K562 (cell line): ENCODE measurements around the gene NDUFB7. TPM values are rescaled to one million over a fixed set of nuclear protein-coding genes. Genes with fewer than 3 reads are reported as not detected.

Experiments used
- BHLHE40 ChIP-seq: IDR thresholded peaks from 2 replicates; pipeline ENCODE4 v1.6.1; 2011; ENCODE audit warnings: low read length, improper control_type of control experiment
- E2F3 ChIP-seq: fragments of 250-450 bp; sonication (Bioruptor Pico); IDR thresholded peaks from 2 replicates; pipeline ENCODE4 v1.4.0; 2020; ENCODE audit warnings: mild to moderate bottlenecking
- FOXP1 ChIP-seq: sonication (generic); formaldehyde crosslinking; IDR thresholded peaks from 2 replicates; pipeline ENCODE4 v1.8.0; 2022; ENCODE audit warnings: mild to moderate bottlenecking, missing genetic modification reagents
- HES1 ChIP-seq: fragments of 450-650 bp; IDR thresholded peaks from 2 replicates; pipeline ENCODE4 v1.6.1; 2016; ENCODE audit warnings: low read depth, mild to moderate bottlenecking, moderate library complexity
- HLTF ChIP-seq: fragments of 450-650 bp; IDR thresholded peaks from 2 replicates; pipeline ENCODE4 v1.6.1; 2016
- HNRNPLL ChIP-seq: fragments of 200-400 bp; formaldehyde crosslinking; IDR thresholded peaks from 2 replicates; pipeline ENCODE4 v1.6.1; 2017; ENCODE audit warnings: low read length, low read depth, mild to moderate bottlenecking; ENCODE audit not compliant: poor library complexity, severe bottlenecking
- LCOR ChIP-seq: sonication (generic); formaldehyde crosslinking; IDR thresholded peaks from 2 replicates; pipeline ENCODE4 v1.8.0; 2022; ENCODE audit warnings: mild to moderate bottlenecking, missing genetic modification reagents
- LEF1 ChIP-seq: fragments of 450-650 bp; IDR thresholded peaks from 2 replicates; pipeline ENCODE4 v1.6.1; 2016; ENCODE audit warnings: mild to moderate bottlenecking
- MTA1 ChIP-seq: fragments of 450-650 bp; IDR thresholded peaks from 2 replicates; pipeline ENCODE4 v1.6.1; 2017; ENCODE audit warnings: borderline replicate concordance
- MTA2 ChIP-seq: fragments of 450-650 bp; IDR thresholded peaks from 2 replicates; pipeline ENCODE4 v1.6.1; 2016; ENCODE audit warnings: low read depth
- MXI1 ChIP-seq: IDR thresholded peaks from 2 replicates; pipeline ENCODE4 v1.6.1; 2011; ENCODE audit warnings: low read depth, mild to moderate bottlenecking, improper control_type of control experiment, low read length
- NCOA2 ChIP-seq, 2 experiments: fragments of 450-650 bp; IDR thresholded peaks; 2 replicates each; pipeline ENCODE4 v1.6.1; 2018; ENCODE audit warnings: mild to moderate bottlenecking in 2 of 2, moderate library complexity in 1 of 2; ENCODE audit not compliant: partially characterized antibody in 2 of 2
- PRMT5 ChIP-seq: sonication (generic); formaldehyde crosslinking; IDR thresholded peaks from 2 replicates; pipeline ENCODE4 v1.5.0; 2020; ENCODE audit warnings: missing genetic modification reagents
- RBM39 ChIP-seq: fragments of 200-400 bp; formaldehyde crosslinking; optimal IDR thresholded peaks from 2 replicates; pipeline ENCODE3; 2018; ENCODE audit warnings: low read depth, low read length
- SMAD4 ChIP-seq: fragments of 250-450 bp; sonication (Bioruptor Pico); conservative IDR thresholded peaks from 2 replicates; pipeline ENCODE4 v1.8.0; 2021; ENCODE audit warnings: inconsistent platforms, mild to moderate bottlenecking, moderate library complexity
- SNRNP70 ChIP-seq: fragments of 200-400 bp; formaldehyde crosslinking; optimal IDR thresholded peaks from 2 replicates; pipeline ENCODE3; 2017; ENCODE audit warnings: low read depth, low read length
- SP1 ChIP-seq: sonication (generic); formaldehyde crosslinking; IDR thresholded peaks from 2 replicates; pipeline ENCODE4 v1.8.1; 2022; ENCODE audit warnings: mild to moderate bottlenecking, missing genetic modification reagents
- SPI1 ChIP-seq: IDR thresholded peaks from 2 replicates; pipeline ENCODE4 v1.6.1; 2011; ENCODE audit warnings: low read depth, low read length, control low read depth, borderline replicate concordance
- STAT5B ChIP-seq: fragments of 250-450 bp; sonication (Bioruptor Pico); IDR thresholded peaks from 2 replicates; pipeline ENCODE4 v1.8.0; 2021; ENCODE audit warnings: mild to moderate bottlenecking, inconsistent platforms
- TAL1 ChIP-seq: fragments of 450-650 bp; IDR thresholded peaks from 2 replicates; pipeline ENCODE4 v1.6.1; 2016; ENCODE audit warnings: mild to moderate bottlenecking
- TFAM ChIP-seq: fragments of 250-450 bp; sonication (Bioruptor Pico); conservative IDR thresholded peaks from 2 replicates; pipeline ENCODE4 v1.5.0; 2021; ENCODE audit warnings: mild to moderate bottlenecking, moderate library complexity
- TGIF2 ChIP-seq: sonication (generic); formaldehyde crosslinking; IDR thresholded peaks from 2 replicates; pipeline ENCODE4 v1.8.1; 2022; ENCODE audit warnings: mild to moderate bottlenecking, missing genetic modification reagents, moderate library complexity
- YY1 ChIP-seq, 3 experiments: IDR thresholded peaks; 2 replicates each; pipeline ENCODE4 v1.6.1; 2011; ENCODE audit warnings: low read length in 2 of 3, mild to moderate bottlenecking in 2 of 3, moderate library complexity in 2 of 3, borderline replicate concordance in 1 of 3, control low read depth in 1 of 3, low read depth in 1 of 3; ENCODE audit not compliant: insufficient read depth in 3 of 3, insufficient replicate concordance in 2 of 3, control insufficient read depth in 1 of 3, insufficient read length in 1 of 3; ENCODE audit errors: extremely low read depth in 1 of 3
- ZNF24 ChIP-seq: fragments of 450-650 bp; IDR thresholded peaks from 2 replicates; pipeline ENCODE4 v1.6.1; 2016
- ZNF444 ChIP-seq: fragments of 250-450 bp; sonication (Bioruptor Pico); IDR thresholded peaks from 2 replicates; pipeline ENCODE4 v1.4.0; 2020; ENCODE audit warnings: mild to moderate bottlenecking, moderate library complexity
- ZNF449 ChIP-seq: fragments of 250-450 bp; sonication (Bioruptor Pico); IDR thresholded peaks from 2 replicates; pipeline ENCODE4 v1.8.0; 2022; ENCODE audit warnings: moderate library complexity, mild to moderate bottlenecking, inconsistent platforms
- ZNF77 ChIP-seq: fragments of 250-450 bp; sonication (Bioruptor Pico); IDR thresholded peaks from 2 replicates; pipeline ENCODE4 v1.5.0; 2020
- polyA plus RNA-seq, 8 experiments: library from polyadenylated mRNA; depleted of rRNA in 4 of 8; stranded (reverse) in 5 of 8; unstranded in 3 of 8; fragments of >200 nt; fragmentation: Nextera tagmentation in 2 of 8; fragmentation: Illumina TruSeq in 1 of 8; extraction: Ambion mirVana in 2 of 8; extraction: Trizol in 1 of 8; gene quantifications; 2 replicates each; pipeline versions ENCODE4 v1.2.1 to v1.2.3, GENCODE V29; 2011 to 2014; ENCODE audit warnings: inconsistent platforms in 1 of 8, missing spikeins in 1 of 8
- total RNA-seq, 7 experiments: library from RNA; depleted of rRNA in 6 of 7; stranded (reverse); fragments of >200 nt in 6 of 7; fragmentation: Illumina TruSeq in 2 of 7; extraction: Trizol in 2 of 7; gene quantifications; 2 replicates each; pipeline versions ENCODE4 v1.2.1 to v1.2.3, GENCODE V29; 2011 to 2021; ENCODE audit warnings: low replicate concordance in 1 of 7

The NDUFB7 gene
- total and polyA plus RNA-seq, 9 of the 15 experiments (the other 6 are each of a cell fraction or from before 2014, with no cell fraction given): 14.9 to 842 (median 137) TPM

GRCh38 chr19:14529254-14530004 lies 42.4 kb downstream of the NDUFB7 start, which contains the start of gene TECR (continued):
- TF ChIP-seq MTA1 (no peak), SP1 (CRISPR knock-in tag) (peak; percentile 95), HNRNPLL (no peak), MTA2 (no peak), NCOA2 (IDR thresholded peaks at IDR 0.05; ENCODE audit: partially characterized antibody in 2 of 2) (no peak), ZNF24 (no peak), E2F3 (CRISPR knock-in tag) (no peak), FOXP1 (CRISPR knock-in tag) (no peak), TAL1 (no peak), PRMT5 (no peak), TFAM (CRISPR knock-in tag) (no peak), BHLHE40 (no peak), SNRNP70 (no peak), LEF1 (no peak), RBM39 (no peak), MXI1 (peak; percentile 76), ZNF77 (CRISPR knock-in tag) (no peak), SPI1 (no peak), STAT5B (CRISPR knock-in tag) (no peak), ZNF444 (CRISPR knock-in tag) (no peak), TGIF2 (CRISPR knock-in tag) (no peak), YY1 (IDR thresholded peaks at IDR 0.05; ENCODE audit: borderline replicate concordance in 1 of 3, control insufficient read depth in 1 of 3, extremely low read depth in 1 of 3, insufficient read depth in 3 of 3, insufficient read length in 1 of 3, insufficient replicate concordance in 2 of 3, low read depth in 1 of 3, low read length in 2 of 3) (peak in 1 of 3 experiments; percentile 24), SMAD4 (0 out of 2 replicates have a peak, but pooled peaks have one; percentile 19), HLTF (no peak), HES1 (no peak), LCOR (CRISPR knock-in tag) (no peak; the same call in 1 of the 2 replicates), ZNF449 (no peak)
